HG03139 (cell line): Measurements from ENCODE around the gene CCDC68.
"Not testable (repeated sequence)": the region's sequence is repeated elsewhere in the genome, so short reads cannot be mapped to it uniquely, and the experiment has no call there.

Experiments used
- ATAC-seq: cut with Tn5 transposase; IDR thresholded peaks from one replicate; pipeline ENCODE4 v1.9.1; 2021; ENCODE audit not compliant: unreplicated experiment

Gene CCDC68

DNA sequence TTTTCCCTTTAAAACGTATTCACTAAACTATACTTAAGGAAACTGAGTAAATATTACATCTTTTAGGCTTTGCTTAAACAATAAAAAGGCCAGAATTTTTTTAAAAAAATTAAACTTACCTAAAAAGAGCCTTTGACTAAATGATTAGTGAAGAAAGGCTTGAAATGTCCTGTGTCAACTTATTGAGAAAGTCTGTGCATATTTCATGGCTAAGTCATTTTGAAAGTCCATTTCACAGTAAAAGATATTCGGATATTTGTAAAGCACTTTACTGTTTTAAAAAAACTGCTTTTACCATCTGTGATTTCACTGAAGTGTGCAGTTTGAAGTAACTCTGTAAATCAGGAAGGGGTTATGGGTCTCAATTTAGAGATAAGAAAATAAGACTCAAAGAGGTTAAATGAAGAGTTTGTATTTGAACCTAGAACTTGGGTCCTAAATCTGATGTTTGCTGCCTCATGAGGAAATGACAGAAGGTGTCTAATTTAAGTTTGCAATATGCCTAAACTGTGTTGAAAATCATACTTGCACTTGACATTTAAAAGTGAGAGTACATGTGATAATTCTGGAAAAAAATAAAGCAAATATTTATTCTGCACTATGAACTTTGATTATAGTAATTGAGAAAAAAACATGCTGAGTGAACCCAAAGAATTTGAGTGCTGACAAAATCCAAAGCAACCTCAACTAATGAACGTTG is 80.5 kb downstream of the CCDC68 start:
- ATAC-seq = no peak

DNA sequence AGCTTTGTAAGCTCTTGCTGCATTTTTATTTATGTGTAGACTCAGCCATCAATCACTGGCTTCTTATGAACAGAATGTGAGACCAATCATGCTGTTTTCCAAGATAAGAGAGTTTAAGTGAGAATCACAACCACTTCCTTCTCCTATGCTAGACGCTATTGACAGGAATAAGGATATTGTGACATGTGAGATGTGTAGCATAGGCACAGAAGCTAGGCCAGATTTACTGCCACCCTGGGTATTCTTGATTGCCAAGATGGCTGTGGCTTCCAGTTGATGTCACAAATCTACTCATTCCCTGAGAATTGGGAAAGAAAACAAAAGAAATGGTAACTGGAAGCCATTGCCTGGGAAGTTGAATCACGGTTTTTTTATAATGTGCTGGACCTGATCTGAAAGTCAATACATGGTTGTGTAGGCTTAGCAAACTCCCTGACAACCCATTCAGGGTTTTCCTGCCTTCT is 81.1 kb downstream of the CCDC68 start:
- no peak for ATAC-seq

DNA sequence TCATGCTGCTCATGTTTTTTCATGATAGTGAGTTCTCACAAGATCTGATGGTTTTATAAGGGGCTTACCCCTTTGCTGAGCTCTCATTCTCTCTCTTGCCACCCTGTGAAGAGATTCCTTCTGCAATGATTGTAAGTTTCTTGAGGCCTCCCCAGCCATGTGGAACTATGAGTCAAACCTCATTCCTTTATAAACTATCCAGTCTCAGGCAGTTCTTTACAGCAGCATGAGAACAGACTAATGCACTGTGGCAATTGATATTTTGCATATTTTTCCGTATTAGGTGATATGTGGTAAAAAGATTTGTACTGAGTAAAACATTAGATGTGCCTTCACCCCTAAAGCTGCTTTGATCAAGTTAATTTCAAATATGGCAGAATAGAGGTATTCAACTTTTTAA is 82.2 kb downstream of the CCDC68 start:
- no peak for ATAC-seq

DNA sequence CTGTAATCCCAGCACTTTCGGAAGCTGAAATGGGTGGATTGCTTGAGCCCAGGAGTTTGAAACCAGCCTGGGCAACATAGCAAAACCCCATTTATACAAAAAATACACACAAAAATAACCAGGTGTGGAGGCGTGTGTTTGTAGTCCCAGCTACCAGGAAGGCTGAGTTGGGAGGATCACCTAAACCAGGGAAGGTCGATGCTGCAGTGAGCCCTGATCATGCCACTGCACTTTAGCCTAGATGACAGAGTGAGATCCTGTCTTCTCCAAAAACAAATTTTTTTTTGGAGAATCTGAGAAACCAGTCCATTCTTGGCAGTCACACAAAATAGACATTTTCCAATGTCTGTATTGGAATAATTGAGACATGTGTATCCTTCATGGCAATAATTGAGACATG is 84.2 kb downstream of the CCDC68 start:
- no peak for ATAC-seq

DNA sequence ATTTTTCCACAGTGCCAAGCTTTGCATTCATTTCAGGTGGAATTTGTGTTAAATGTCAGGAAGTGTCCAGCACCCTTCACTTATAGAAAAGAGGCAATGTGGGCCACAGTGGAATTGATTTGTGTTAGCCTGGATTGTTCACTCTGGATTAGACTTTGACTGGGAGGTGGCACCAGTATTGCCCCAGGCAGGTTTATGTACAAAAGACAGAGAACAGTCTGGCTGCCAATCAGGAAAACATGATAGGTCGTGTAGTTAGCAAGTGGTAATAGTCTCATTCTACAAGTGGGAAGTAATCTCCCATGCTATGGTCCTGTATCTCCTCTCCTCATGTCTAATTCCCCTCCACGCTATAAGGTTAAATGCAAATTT is 85.4 kb downstream of the CCDC68 start:
- no peak for ATAC-seq

DNA sequence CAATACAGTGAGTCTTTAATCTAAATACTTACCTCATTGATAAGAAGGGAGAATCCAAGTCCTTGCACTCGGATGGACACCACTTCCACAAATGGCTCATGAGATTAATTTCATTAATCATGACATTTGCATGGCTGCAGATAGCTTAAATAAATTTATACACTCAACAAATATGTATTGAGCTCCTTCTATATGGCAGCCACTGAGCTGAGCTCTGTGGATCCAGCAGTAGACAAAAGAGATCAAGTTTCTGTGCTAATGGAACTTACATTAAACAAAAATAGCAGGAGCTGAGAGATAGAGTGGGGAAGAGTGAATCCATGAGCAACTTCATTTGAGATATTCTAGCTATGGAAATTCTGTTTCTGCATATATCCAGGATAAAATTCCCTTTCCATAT is 86.6 kb downstream of the CCDC68 start:
- ATAC-seq = no peak

DNA sequence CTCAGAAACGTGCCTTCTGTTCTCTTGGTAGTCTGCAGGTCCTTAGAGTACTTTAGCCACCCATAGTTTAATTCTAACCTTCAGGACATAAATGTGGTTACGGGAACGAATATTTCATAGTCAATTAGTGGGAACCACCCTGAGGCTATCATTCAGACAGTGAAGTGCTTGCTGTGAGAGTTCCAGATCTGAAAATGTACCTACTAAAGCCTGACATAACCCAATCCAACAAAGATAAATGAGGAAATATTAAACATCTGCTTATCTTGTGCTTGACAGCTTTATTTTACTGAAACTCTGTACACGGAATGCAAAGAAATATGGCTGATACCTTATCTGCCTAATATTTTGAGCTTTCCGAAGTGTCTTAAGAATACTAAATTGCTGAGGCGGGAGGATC is 88.0 kb downstream of the CCDC68 start:
- ATAC-seq = no peak

DNA sequence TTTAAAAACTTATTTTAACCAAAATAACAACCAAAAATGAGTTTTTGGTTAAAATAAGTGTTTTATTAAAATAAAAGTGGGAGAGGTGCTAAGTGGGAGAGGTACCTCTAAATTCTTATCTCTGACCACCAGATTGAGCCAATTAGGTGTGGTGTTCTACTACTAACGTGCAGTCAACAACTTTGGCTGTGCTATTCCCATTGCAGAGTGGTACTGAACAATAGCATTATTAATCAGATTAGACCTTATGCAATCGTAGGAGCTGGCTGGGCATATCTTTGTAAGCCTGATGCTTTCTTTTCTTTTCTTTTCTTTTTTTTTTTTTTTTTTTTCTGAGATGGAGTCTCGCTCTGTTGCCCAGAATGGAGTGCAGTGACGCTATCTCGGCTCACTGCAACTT is 92.1 kb downstream of the CCDC68 start:
- ATAC-seq = no peak

DNA sequence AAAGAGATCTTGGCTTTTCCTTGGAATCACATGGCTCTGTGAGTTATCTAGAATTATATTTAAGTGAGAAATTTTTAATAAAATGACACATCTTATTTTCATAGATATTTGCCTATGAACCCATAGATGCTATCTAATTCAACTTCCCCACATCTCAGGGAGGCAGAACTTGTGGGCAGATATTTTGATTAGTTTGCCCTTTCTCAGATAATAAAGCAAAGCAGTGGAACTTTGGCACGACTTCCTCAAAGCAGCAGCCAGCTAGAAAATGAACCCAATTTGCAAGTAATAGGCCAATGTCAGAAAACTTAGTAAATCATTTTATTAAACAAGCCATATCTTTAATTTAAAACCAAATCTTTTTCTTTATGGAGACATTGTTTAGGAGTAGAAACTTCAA is 98.3 kb downstream of the CCDC68 start:
- no peak for ATAC-seq

DNA sequence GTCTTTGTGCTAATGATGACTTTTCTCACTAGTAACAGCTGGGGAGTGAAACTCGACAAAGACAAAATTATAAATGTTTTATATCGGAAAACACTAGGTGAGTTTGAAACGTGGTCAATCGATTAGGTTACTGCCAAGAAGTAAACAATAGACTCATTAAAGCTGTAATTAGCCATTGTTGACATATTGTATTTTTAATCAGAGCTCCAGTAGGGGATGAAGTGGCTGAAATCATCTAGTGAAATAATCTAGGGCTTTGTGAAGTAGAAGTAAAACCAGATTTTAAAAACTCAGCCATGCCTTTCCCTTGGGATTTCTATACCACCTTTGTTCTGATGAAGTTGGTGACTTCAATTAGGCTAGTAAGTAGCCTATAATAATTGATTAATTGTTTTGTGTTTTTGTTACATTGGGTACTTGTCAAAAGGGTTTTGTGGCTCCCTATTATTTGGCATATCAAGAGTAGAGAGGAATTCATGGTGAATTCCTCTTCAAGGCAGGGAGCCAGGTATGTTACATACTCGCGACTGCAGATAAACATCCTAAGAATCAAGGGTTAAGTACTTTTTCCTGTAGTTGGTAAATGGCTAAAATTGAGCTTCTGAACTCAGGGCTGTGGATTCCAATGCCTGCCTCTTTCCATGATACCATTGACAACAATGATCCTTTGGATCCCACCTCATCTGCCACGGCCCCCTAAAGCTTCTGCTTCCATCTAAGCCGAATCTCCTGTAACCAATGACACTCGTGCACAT is 99.4 kb downstream of the CCDC68 start:
- no peak for ATAC-seq

DNA sequence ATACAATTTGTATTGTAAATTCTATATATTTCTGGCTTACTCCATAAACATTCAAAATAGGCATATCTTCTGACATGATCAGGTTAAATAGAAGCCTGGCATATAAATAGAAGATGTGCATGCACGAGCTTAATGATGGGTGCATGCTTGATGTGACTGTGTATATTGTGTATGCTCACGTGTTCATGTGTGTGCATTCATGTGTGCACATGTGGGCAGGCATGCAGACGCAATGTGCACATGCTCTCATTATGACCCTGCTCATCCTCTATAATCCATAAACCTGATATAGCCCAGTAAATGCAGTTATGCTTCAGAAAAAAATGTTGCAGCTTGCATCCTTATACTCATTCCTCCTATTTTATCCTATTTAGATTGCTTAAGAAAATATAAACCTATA is 101.8 kb downstream of the CCDC68 start:
- ATAC-seq = no peak

DNA sequence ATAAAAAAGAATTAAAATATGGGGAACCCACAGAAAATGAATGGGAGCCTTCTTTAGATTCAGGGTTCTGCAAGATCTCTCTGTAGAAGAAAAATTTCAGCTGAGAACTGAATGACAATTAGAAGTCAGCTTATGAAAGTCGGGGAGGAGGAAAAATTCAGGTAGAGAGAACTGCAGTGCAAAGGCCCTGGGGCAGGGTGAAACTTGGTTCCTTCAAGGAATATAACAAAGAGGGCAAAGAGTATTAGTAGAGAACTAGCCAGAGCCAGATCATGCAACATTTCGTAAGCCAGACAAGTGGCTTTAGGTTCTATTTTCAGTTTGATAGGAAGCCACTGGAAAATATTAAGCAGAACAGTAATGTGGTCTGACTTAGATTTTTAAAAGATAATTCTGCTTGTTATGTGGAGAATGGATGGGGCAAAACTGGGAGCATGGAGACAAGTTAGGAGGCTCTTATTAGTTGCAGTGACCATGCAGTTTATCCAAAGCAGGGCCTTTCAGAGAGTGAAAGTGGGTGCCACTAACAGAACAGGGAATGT is 103.1 kb downstream of the CCDC68 start:
- no peak for ATAC-seq

DNA sequence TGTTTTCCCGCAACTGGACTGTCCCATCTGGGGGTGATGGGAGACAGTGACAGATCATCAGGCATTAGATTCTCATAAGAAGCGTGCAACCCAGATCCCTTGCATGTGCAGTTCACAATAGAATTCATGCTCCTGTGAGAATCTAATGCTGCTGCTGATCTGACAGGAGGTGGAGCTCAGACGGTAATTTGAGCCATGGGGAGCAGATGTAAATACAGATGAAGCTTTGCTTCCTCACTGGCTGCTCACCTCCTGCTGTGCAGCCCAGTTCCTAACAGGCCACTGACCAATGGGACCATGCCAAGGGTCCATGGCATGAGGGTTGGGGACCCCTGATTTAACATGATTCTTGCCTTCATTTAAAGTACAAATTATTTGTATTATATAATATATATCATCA is 104.2 kb downstream of the CCDC68 start:
- not testable (repeated sequence) for ATAC-seq

DNA sequence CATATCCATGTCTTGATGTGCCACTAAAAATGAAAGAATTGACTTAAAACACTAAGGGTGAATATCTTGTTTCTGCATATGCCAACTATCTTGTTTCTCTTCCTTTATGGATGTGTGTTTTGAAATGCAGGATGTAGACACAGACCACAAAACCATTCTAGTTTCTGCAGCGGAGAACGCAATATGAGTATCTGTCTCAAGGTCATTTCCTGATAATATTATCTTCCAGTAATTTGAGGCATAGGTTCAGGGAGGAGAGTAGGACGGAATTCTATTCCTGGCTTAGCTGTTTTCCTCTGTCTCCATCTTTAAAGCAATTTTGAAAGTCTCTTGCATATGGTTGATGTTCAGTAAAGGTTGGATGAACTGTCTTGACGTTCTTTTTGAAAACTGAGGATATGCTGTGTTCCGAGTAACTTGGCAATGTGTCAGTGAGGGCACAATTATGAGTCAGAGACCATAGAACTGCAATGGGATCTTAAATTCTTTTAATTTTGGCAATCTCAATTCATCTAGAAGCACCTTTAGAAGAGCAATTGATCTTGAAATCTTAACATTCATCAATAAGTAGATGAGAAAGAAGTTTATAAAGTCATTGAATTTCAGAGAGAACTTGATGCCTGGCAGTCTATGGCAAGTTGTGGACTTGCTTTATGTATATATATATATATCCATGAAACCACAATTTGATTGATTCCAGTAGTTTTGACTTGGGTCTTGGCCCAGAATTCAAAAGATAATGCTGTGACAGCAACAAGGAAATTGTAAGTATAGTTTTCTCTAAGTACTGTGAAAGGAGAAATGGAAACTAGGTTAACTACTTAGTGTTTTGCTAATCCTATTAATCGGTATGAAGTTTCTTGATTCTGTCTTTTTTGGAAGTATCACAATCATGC is 106.2 kb downstream of the CCDC68 start:
- no peak for ATAC-seq
